Ramos (cell line): ENCODE results near the gene WDR45B.
"Not testable (repeated sequence)": the region's sequence is repeated elsewhere in the genome, so short reads cannot be mapped to it uniquely, and the experiment has no call there.

Experiments
- in situ Hi-C: fragments of 300-500 bp; cut with MboI; formaldehyde crosslinking; loops from one replicate; pipeline ENCODE4 v1.14.3; 2022; ENCODE audit warnings: low sequenced_read_pairs; ENCODE audit not compliant: unreplicated experiment

The WDR45B gene

DNA sequence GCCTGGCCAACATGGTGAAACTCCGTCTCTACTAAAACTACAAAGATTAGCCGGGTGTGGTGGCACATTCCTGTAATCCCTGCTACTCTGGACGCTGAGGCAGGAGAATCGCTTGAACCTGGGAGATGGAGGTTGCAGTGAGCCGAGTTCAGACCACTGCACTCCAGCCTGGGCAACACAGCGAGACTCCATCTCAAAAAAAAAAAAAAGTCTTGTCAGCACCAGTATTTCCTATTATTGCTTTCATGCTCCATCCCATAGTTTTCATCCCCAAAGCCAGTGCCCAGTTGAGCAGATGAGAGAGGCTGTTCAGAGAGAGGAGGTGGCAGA is 58.4 kb downstream of the WDR45B start:
- in situ Hi-C loops, result no loop called here

DNA sequence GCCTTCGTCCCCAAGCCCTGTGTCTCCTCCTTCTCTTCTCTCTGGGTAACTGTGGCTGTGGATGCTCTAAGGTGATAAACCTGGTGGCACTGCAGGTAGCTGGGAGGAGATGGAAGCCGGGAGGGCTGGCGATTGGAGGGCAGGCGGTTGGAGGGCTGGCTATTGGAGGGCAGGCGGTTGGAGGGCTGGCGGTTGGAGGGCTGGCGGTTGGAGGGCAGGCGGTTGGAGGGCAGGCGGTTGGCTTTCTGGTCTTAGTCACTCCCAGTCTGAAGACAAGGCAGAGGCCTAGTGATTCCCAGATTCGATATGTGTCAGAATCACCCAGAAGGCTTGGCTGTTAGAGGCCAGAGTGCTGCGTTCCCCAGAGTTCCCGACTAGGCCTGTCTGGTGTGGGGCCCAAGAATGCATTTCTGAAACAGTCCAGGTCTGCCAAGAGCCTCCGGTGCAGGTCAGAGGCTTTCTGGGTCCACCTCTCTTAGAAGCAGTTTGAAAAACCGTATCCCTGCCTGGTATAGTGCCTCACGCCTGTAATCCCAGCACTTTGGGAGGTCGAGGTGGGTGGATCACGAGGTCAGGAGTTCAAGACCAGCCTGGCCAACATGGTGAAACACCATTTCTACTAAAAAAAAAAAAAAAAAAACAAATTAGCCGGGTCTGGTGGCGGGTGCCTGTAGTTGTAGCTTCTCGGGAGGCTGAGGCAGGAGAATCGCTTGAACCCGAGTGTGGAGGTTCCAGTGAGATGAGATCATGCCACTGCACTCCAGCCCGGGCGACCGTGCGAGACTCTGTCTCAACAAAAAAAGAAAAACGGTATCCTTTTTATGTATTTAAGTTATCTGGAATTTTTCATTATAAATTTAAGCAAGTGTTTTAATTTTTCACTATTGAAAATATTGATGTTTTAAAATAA is 59.7 kb downstream of the WDR45B start:
- in situ Hi-C loops, result no loop called here

DNA sequence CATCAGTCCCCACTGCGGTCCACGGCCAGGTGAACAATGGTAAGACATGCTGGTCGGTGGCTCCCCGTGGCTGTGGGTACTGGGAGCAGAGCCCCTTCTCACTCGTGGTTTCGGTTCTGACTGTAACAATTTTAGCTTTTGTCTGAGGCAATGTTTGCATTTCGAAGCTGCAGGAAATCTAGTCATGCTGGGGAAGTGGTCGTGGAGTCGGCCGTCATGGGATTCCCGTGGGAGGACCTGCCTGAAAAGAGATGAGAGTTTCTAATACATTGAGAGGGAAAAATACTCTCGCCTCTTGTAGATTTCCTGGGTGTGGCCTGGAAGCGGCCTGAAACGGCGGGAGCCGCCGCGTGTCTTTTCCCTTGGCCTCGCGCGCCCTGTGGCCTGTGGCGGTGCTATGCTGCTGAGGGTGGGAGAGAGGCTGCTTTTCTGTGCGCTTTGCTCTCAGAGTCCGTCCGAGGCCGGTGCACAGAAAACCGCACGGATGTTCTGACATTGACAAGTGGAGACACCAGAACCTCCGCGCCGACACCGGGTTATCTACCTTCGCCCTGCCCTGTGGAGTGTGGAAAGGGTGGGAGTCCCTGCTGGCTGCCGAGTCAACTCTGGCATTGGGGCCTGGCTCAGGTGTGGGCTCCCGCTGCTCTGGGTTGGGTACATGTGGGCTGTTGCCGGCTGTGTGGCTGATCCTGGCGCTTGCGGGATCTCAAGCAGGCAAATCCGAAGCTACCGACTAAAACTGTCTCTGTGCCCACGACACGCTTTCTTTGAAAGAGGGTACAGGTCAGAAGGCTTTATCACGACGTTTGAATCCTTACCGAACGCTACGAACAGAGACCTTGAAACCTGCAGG is 60.8 kb downstream of the WDR45B start:
- in situ Hi-C loops, result no loop called here

DNA sequence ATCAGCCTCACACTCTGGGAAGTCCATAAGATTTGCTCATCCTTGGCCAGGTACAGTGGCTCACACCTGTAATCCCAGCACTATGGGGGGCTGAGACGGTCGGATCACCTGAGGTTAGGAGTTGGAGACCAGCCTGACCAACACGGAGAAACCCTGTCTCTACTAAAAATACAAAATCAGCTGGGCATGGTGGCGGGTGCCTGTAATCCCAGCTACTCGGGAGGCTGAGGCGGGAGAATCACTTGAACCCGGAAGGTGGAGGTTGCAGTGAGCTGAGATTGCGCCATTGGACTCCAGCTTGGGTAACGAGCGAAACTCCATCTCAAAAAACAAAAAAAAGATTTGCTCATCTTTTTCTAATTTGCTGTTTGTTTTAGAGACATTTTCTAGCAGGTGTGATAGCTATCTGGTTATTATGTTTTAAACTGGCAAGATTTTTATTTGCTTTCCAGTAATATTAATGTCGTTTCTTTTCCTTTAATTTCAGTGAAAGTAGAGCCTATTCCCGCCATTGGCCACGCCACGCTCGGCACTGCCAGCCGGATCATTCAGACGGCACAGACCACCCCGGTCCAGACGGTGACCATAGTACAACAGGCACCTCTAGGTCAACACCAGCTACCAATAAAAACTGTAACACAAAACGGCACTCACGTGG is 61.5 kb downstream of the WDR45B start:
- in situ Hi-C loops, result no loop called here

DNA sequence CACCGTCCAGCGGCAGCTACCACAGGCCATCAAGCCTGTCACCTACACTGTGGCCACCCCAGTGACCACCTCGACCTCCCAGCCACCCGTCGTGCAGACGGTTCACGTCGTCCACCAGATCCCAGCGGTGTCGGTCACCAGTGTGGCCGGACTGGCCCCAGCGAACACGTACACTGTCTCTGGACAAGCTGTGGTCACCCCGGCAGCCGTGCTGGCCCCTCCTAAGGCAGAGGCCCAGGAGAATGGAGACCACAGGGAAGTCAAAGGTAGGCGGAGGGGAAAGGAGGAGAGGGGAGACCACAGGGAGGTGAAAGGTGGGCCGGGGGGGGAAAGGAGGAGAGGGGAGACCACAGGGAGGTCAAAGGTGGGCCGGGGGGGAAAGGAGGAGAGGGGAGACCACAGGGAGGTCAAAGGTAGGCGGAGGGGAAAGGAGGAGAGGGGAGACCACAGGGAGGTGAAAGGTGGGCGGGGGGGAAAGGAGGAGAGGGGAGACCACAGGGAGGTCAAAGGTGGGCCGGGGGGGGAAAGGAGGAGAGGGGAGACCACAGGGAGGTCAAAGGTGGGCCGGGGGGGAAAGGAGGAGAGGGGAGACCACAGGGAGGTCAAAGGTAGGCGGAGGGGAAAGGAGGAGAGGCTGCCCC is 62.2 kb downstream of the WDR45B start:
- in situ Hi-C loops, result not testable (repeated sequence)

DNA sequence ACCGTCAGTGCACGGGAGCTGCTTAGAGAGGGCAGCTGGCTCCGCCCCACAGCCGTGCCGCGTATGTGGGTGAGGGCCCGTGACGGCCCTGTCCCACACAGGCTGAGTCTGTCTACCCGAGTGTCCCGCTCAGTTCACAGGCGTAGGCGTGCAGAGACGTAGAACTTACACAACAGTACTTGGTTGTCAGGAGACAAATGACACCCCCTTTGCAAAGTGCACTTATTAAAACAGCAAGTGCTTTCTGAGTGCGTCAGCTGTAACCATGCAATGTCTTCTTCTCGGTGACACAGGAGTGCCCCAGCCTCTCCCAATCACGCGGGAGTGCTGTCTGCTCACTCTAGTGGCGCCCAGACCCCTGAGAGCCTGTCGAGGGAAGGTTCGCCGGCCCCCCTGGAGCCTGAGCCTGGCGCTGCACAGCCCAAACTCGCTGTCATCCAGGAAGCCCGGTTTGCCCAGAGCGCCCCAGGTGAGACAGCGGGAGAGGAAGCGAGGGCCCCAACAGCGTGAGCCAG is 64.5 kb downstream of the WDR45B start:
- in situ Hi-C loops, result no loop called here

DNA sequence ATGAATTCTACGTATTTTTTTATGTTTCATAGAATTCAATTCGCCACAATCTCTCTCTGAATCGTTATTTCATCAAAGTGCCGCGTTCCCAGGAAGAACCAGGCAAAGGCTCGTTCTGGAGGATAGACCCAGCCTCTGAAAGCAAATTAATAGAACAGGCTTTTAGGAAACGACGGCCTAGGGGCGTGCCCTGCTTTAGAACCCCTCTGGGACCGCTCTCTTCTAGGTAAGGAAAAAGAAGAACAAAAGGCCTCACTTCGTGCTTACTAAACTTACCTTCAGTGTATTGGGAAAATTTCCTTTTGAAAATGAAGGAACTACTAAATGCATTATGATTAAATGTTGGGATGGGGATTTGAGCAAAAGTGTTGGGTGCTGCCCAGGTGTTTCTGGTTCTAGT is 65.5 kb downstream of the WDR45B start:
- in situ Hi-C loops, result no loop called here

DNA sequence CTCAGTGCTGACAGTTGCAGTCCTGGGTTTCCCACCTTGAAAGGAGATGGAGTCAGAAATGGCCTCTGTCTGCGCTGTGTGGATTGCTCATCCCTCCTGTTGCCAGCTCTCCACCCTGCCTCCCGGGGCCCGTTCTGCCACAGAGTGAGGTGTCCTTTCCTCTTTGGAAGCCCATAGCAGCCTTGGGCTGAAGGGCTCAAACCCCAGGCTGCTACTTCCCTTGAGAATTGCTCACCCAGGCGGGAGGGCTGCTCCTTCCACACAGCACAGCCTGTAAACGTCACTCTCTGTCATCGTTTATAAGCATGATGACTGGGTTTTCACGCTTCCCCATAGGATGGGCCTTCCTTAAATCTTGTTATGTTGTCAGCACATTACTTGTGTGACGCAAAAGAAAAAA is 66.0 kb downstream of the WDR45B start:
- in situ Hi-C loops, result no loop called here

DNA sequence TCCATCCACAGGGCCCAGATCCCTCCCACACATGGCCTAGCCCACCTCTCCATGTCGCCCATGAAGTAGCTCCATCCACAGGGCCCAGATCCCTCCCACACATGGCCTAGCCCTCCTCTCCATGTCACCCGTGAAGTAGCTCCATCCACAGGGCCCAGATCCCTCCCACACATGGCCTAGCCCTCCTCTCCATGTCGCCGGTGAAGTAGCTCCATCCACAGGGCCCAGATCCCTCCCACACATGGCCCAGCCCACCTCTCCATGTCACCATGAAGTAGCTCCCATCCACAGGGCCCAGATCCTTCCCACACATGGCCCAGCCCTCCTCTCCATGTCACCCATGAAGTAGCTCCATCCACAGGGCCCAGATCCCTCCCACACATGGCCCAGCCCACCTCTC is 68.3 kb downstream of the WDR45B start:
- in situ Hi-C loops, result not testable (repeated sequence)

DNA sequence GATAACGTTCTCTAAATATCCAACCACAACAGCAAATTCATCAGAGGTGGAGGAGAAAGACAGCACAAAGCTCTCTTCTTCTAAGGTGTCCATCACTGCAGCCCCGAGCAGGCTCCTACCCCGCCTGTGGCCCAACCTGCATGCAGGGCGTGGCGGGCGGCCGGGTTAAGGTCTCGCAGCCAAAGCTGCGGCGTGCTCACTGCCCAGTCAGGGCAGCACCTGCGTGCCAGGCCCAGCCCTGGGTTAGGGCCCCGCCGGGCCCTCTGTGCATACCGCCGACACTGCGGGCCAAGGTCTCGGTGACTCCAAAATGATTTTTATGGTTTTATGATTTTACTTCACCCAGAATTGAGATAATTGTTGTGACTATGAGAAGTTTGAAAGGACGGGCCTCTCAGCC is 70.9 kb downstream of the WDR45B start:
- in situ Hi-C loops, result no loop called here

DNA sequence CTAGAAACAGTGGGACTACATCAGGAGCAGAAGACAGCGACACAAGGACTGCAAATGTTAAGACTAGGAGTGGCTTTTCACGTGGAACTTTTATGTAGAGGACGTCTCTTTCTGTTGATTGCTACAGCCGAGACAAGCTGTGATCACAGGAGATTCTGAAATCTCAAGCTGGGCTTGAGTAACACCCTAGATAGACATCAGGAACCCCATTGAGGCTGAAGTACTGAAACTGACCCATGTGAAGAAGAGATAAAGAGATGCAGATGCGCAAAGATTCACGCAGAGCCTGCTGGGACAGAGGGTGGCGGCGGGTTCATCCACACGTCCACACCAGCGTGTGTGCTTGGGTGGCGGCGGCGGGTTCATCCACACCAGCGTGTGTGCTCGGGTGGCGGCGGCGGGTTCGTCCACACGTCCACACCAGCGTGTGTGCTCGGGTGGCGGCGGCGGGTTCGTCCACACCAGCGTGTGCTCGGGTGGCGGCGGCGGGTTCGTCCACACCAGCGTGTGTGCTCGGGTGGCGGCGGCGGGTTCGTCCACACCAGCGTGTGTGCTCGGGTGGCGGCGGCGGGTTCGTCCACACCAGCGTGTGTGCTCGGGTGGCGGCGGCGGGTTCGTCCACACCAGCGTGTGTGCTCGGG is 72.5 kb downstream of the WDR45B start:
- in situ Hi-C loops, result not testable (repeated sequence)

DNA sequence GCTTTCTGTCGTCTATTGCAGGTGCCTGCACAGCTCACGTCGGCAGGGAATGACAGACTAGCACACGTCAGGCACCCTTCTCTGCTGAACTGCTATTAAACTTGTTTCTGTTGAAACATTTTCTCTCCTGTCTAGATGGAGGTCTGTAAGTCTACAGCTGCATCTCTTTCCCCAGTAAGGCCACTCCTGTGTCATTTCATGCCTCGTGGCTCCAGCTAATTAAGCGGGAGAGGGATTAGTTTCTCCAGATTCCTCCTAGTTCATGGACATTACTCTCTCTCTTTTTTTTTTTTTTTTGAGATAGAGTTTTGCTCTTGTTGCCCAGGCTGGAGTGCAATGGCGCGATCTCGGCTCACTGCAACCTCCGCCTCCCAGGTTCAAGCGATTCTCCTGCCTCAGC is 74.2 kb downstream of the WDR45B start:
- in situ Hi-C loops, result no loop called here

DNA sequence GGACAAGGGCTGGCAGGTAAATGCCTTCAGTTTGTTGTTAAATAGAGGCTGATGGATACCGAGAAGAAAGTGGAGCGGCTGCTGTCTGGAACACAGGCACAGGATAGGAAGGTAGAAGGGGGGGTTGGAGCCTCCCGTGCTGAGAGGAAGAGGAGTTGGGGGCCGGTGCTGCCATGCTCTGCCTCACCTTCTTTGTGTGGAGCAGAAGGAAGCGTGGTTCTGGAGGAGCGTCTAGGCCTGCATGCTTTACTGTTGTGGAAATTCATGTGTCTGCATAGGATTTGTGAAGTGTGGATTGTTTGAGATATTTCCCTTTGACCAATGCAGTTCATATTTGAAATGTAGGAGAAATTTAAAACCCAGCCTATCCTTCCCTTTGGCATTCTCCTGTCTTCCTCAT is 76.4 kb downstream of the WDR45B start:
- in situ Hi-C loops, result no loop called here

DNA sequence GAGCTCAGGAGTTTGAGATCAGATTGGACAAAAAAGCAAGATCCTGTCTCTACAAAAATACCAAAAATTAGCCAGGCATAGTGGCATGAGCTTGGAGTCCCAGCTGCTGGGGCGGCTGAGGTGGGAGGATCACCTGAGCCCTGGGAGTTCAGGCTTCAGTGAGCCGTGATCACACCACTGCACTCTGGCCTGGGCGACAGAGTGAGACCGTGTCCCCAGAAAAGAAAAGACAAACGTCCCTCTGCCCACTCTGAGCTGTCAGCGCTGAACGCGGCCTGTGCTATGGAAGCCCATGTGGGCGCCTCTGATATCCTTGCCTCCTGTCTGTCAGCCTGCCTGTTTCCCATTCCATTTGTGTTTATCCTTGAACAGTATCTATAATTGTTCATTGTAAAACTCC is 78.0 kb downstream of the WDR45B start:
- in situ Hi-C loops, result no loop called here

DNA sequence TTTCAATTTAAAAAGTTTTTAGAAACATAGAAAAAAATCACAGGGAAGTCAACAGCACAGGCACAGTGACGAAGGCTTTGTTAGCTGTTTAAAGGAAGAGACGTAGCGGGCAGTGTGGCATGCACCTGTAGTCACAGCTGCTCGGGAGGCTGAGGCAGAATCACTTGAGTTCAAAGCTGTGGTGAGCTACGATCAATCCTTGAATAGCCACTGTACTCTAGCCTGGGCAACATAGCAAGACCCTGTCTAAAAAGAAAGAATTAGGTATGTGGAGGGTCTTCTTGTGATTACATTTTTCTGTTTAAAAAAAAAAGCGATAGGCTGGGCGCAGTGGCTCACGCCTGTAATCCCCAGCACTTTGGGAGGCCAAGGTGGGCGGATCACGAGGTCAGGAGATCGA is 78.6 kb downstream of the WDR45B start:
- in situ Hi-C loops, result no loop called here

DNA sequence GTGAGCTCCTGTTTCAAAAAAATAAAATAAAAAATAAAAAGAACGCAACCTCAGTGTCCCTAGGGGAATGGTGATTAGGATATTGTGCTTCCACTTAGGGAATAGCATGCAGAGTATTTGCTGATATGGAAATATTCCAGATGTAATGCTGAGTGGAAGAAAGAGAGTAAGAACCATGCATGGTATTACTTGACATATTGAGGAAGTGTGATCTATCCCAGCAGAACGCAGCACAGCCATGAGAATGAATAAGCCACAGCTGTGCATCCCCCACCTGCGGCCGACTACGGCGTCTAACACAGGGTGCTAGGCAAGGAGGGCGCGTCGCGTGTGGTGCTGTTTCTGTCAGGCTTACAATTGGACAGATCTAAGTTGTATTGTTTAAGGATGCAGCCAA is 79.2 kb downstream of the WDR45B start:
- in situ Hi-C loops, result no loop called here

DNA sequence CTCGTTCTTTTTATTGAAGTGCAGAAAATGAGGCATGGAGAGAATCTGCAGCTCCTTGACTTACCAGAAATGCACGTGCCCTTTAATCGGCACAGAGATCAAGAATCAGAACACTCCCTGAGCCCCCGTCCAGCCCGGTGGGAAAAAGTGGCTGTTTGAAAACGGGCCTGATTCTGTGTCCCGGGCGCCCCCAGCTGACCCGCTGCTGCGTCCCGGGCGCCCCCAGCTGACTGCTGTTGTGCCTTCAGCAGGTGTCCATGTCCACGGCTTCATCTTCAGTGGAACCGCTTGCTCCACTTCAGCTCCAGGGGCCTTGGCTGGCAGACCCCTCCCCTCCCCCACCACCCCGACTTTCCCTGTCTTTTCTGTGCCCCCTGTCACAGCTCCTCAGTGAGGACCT is 81.0 kb downstream of the WDR45B start:
- in situ Hi-C loops, result no loop called here

DNA sequence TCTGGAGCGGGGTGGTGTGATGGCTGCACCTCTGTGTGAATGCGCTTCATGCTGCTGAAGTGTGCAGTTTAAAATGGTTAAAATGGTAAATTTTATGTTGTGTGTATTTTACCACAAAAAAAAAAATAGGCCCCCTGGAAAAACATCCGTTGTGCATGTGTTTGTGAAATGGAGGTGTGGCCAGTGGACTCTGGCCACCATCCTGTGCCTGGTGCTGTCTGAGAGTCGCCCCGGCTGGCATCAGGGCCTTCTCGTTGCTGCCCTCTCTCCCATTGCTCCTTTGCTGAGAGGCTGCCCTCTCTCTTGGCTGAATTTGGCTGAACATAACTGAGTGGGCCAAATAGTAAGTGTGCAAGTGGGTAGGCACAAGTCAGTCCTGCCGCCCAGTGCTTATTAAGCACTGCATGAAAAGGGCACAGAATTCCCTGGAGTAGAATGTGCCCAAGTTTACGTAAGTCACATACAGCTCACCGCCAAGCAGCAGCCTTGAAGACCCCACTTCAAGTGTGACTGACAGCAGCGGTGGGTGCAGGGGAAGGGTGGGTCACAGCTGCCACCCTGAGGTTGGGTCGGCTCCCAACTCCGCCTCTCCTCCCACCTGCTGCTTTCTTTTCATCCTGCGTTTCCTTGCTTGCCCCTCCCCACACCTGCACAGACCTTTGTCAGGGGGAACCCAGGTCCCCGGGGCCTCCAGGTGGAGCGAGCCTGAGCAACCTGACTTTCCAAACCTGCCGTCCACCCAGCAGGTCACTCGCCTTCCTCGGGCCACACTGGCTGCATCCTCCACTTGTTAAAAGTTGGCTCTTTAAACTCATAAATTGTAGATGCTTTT is 81.9 kb downstream of the WDR45B start:
- in situ Hi-C loops, result no loop called here

DNA sequence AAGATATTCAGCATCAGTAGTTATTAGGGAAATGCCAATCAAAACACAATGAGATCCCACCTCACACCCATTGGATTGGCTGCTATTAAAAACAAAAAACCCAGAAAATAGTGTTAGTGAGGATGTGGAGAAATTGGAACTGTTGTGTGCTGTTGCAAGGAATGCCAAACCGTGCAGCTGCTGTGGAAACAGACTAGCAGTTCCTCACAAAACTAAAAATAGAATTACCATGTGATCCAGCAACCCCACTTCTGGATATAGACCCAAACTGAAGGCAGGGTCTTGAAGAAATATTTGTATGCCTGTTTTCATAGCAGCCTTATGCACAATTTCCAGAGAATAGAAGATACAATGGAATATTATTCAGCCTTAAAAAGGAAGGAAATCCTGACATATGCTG is 82.7 kb downstream of the WDR45B start:
- in situ Hi-C loops, result no loop called here
